SK-N-SH treated with all-trans-retinoic acid at 6 μM for 48 hours (cell line): ENCODE results near the gene AUTS2.

Source experiments
- ATAC-seq: fragments of 200-7000 bp; cut with Tn5 transposase; 3 replicates; pipeline ENCODE4 v1.9.1; 2020; ENCODE audit warnings: mild to moderate bottlenecking, moderate library complexity
- ARNTL ChIP-seq: fragments of 450-650 bp; formaldehyde crosslinking; IDR thresholded peaks from 2 replicates; pipeline ENCODE4 v1.5.0; 2020; ENCODE audit warnings: low read depth, mild to moderate bottlenecking, moderate library complexity, borderline replicate concordance
- BACH2 ChIP-seq: fragments of 250-450 bp; sonication (Bioruptor Pico); IDR thresholded peaks from 2 replicates; pipeline ENCODE4 v1.9.0; 2021; ENCODE audit warnings: mild to moderate bottlenecking, borderline replicate concordance
- CREB5 ChIP-seq: fragments of 250-450 bp; sonication (Bioruptor Pico); IDR thresholded peaks from 2 replicates; pipeline ENCODE4 v1.5.1; 2020; ENCODE audit warnings: low read depth, mild to moderate bottlenecking, moderate library complexity
- CSDC2 ChIP-seq: fragments of 250-450 bp; sonication (Bioruptor Pico); IDR thresholded peaks from 2 replicates; pipeline ENCODE4 v1.5.0; 2020; ENCODE audit warnings: mild to moderate bottlenecking, moderate library complexity
- CSRNP3 ChIP-seq: fragments of 250-450 bp; sonication (Bioruptor Pico); IDR thresholded peaks from 2 replicates; pipeline ENCODE4 v1.5.1; 2021; ENCODE audit warnings: mild to moderate bottlenecking, moderate library complexity
- ESRRG ChIP-seq: fragments of 250-450 bp; sonication (Bioruptor Pico); IDR thresholded peaks from 2 replicates; pipeline ENCODE4 v1.6.1; 2021; ENCODE audit warnings: mild to moderate bottlenecking
- GLIS3 ChIP-seq: fragments of 250-450 bp; sonication (Bioruptor Pico); IDR thresholded peaks from 2 replicates; pipeline ENCODE4 v1.5.0; 2020; ENCODE audit warnings: mild to moderate bottlenecking, moderate library complexity
- ISL1 ChIP-seq: fragments of 250-450 bp; sonication (Bioruptor Pico); IDR thresholded peaks from 2 replicates; pipeline ENCODE4 v2.1.2; 2022; ENCODE audit warnings: mild to moderate bottlenecking, moderate library complexity
- OSR1 ChIP-seq: fragments of 250-450 bp; sonication (Bioruptor Pico); IDR thresholded peaks from 2 replicates; pipeline ENCODE4 v1.8.0; 2022; ENCODE audit warnings: moderate library complexity, mild to moderate bottlenecking, inconsistent platforms
- PATZ1 ChIP-seq: fragments of 250-450 bp; sonication (Bioruptor Pico); IDR thresholded peaks from 2 replicates; pipeline ENCODE4 v1.8.0; 2020; ENCODE audit warnings: mild to moderate bottlenecking, moderate library complexity, borderline replicate concordance
- POU6F1 ChIP-seq: fragments of 250-450 bp; sonication (Bioruptor Pico); IDR thresholded peaks from 2 replicates; pipeline ENCODE4 v1.8.0; 2021; ENCODE audit warnings: low read depth, mild to moderate bottlenecking, moderate library complexity, borderline replicate concordance
- PPARA ChIP-seq: fragments of 250-450 bp; sonication (Bioruptor Pico); IDR thresholded peaks from 2 replicates; pipeline ENCODE4 v1.5.0; 2020; ENCODE audit warnings: mild to moderate bottlenecking, borderline replicate concordance
- RARB ChIP-seq: fragments of 250-450 bp; sonication (Bioruptor Pico); IDR thresholded peaks from 2 replicates; pipeline ENCODE4 v1.8.0; 2021; ENCODE audit warnings: mild to moderate bottlenecking, moderate library complexity
- SNAI2 ChIP-seq: fragments of 250-450 bp; sonication (Bioruptor Pico); IDR thresholded peaks from 2 replicates; pipeline ENCODE4 v1.5.0; 2020; ENCODE audit warnings: mild to moderate bottlenecking, moderate library complexity
- TCF4 ChIP-seq: fragments of 250-450 bp; sonication (Bioruptor Pico); IDR thresholded peaks from 2 replicates; pipeline ENCODE4 v1.8.0; 2021; ENCODE audit warnings: mild to moderate bottlenecking, moderate library complexity, borderline replicate concordance
- ZC3H10 ChIP-seq: fragments of 250-450 bp; sonication (Bioruptor Pico); IDR thresholded peaks from 2 replicates; pipeline ENCODE4 v1.5.1; 2021; ENCODE audit warnings: mild to moderate bottlenecking, moderate library complexity
- ZFP3 ChIP-seq: fragments of 250-450 bp; sonication (Bioruptor Pico); IDR thresholded peaks from 2 replicates; pipeline ENCODE4 v1.5.0; 2020; ENCODE audit warnings: mild to moderate bottlenecking, moderate library complexity
- ZFP30 ChIP-seq: fragments of 450-650 bp; formaldehyde crosslinking; IDR thresholded peaks from 2 replicates; pipeline ENCODE4 v1.5.0; 2022; ENCODE audit warnings: mild to moderate bottlenecking, moderate library complexity
- ZNF565 ChIP-seq: fragments of 450-650 bp; formaldehyde crosslinking; conservative IDR thresholded peaks from 2 replicates; pipeline ENCODE4 v1.5.0; 2020; ENCODE audit warnings: low read depth, mild to moderate bottlenecking, moderate library complexity
- ZNF70 ChIP-seq: fragments of 450-650 bp; formaldehyde crosslinking; IDR thresholded peaks from 2 replicates; pipeline ENCODE4 v1.5.0; 2020; ENCODE audit warnings: mild to moderate bottlenecking, moderate library complexity
- ZNF8 ChIP-seq: fragments of 450-650 bp; formaldehyde crosslinking; IDR thresholded peaks from 2 replicates; pipeline ENCODE4 v1.5.0; 2020; ENCODE audit warnings: mild to moderate bottlenecking, moderate library complexity

AUTS2 gene

GRCh38 chr7:70031245-70031644 lies 433.0 kb downstream of the AUTS2 start:
- TF ChIP-seq ARNTL (CRISPR knock-in tag) (no peak), ZNF70 (no peak), ZFP30 (CRISPR knock-in tag) (no peak)
- TF ChIP-seq, all 23 proteins: peak for 0
- no peak for ATAC-seq

- TF ChIP-seq ZC3H10 (CRISPR knock-in tag) (no peak), PPARA (CRISPR knock-in tag) (no peak), SNAI2 (CRISPR knock-in tag) (no peak), POU6F1 (no peak), RARB (CRISPR knock-in tag) (no peak), ESRRG (CRISPR knock-in tag) (no peak), ZNF70 (no peak), TCF4 (CRISPR knock-in tag) (no peak), PATZ1 (no peak), CSRNP3 (CRISPR knock-in tag) (no peak), ZNF565 (CRISPR knock-in tag) (no peak), ZNF8 (CRISPR knock-in tag) (no peak)
- ATAC-seq = no peak
These were observed 434.4 kb downstream of the AUTS2 start for GRCh38 chr7:70032649-70033048.

- TF ChIP-seq ZNF565 (CRISPR knock-in tag) (no peak), PPARA (CRISPR knock-in tag) (no peak), ARNTL (CRISPR knock-in tag) (no peak), ZC3H10 (CRISPR knock-in tag) (no peak), CREB5 (no peak)
- no peak for ATAC-seq
These were observed 435.0 kb downstream of the AUTS2 start for GRCh38 chr7:70033226-70033625.

GRCh38 chr7:70034999-70035398 lies 436.7 kb downstream of the AUTS2 start:
- TF ChIP-seq ZNF70 = no peak
- TF ChIP-seq POU6F1 = no peak
- no peak for TF ChIP-seq ZNF565 (CRISPR knock-in tag)
- TF ChIP-seq PPARA (CRISPR knock-in tag) = no peak
- TF ChIP-seq ZNF8 (CRISPR knock-in tag) = no peak
- TF ChIP-seq CSRNP3 (CRISPR knock-in tag) = no peak
- no peak for TF ChIP-seq ISL1
- TF ChIP-seq CREB5 = no peak
- no peak for TF ChIP-seq CSDC2 (CRISPR knock-in tag)
- no peak for TF ChIP-seq RARB (CRISPR knock-in tag)
- TF ChIP-seq OSR1 (CRISPR knock-in tag) = no peak
- TF ChIP-seq ZFP3 (CRISPR knock-in tag) = no peak
- no peak for TF ChIP-seq ZFP30 (CRISPR knock-in tag)
- no peak for TF ChIP-seq BACH2 (CRISPR knock-in tag)
- no peak for TF ChIP-seq TCF4 (CRISPR knock-in tag)
- no peak for TF ChIP-seq GLIS3 (CRISPR knock-in tag)
- TF ChIP-seq, all 23 proteins: peak for 0
- no peak for ATAC-seq
